GM15510 (cell line): ENCODE results near the gene DHTKD1.
A peak's percentile ranks its signal among the peaks of the same experiment; 100 is the strongest.

Source experiments
- POLR2A ChIP-seq: IDR thresholded peaks from 3 replicates; pipeline ENCODE4 v1.6.1; 2011; ENCODE audit warnings: borderline replicate concordance; ENCODE audit not compliant: insufficient read length; ENCODE audit errors: extremely low read depth

DHTKD1 gene

GRCh38 chr10:12107781-12108180, 39.0 kb downstream of the DHTKD1 start:
- no peak for TF ChIP-seq POLR2A

GRCh38 chr10:12109286-12109685, 40.5 kb downstream of the DHTKD1 start:
- TF ChIP-seq POLR2A = no peak

GRCh38 chr10:12111528-12111927, 42.8 kb downstream of the DHTKD1 start:
- TF ChIP-seq POLR2A = no peak

- no peak for TF ChIP-seq POLR2A
Observed at GRCh38 chr10:12113627-12114026, 44.9 kb downstream of the DHTKD1 start.

- TF ChIP-seq POLR2A = no peak
Observed at GRCh38 chr10:12121673-12122072, 52.9 kb downstream of the DHTKD1 start.

GRCh38 chr10:12129222-12130111, 60.7 kb downstream of the DHTKD1 start, which contains the start of gene SEC61A2:
SEC61A2 (plus strand) TSS chr10:12129677; CDS start chr10:12129788, 111 bp downstream.
- TF ChIP-seq POLR2A = peak; percentile 54

GRCh38 chr10:12130237-12130872, 61.6 kb downstream of the DHTKD1 start:
- no peak for TF ChIP-seq POLR2A

GRCh38 chr10:12135631-12136030, 66.9 kb downstream of the DHTKD1 start:
- TF ChIP-seq POLR2A = no peak

GRCh38 chr10:12140038-12140437, 71.3 kb downstream of the DHTKD1 start:
- no peak for TF ChIP-seq POLR2A

GRCh38 chr10:12144538-12144937, 75.8 kb downstream of the DHTKD1 start:
- TF ChIP-seq POLR2A = no peak

GRCh38 chr10:12150163-12150562, 81.4 kb downstream of the DHTKD1 start:
- TF ChIP-seq POLR2A = no peak

GRCh38 chr10:12154516-12154915, 85.8 kb downstream of the DHTKD1 start:
- TF ChIP-seq POLR2A = no peak

GRCh38 chr10:12156367-12157123, 87.8 kb downstream of the DHTKD1 start:
- no peak for TF ChIP-seq POLR2A

GRCh38 chr10:12158111-12158510, 89.4 kb downstream of the DHTKD1 start:
- no peak for TF ChIP-seq POLR2A

- no peak for TF ChIP-seq POLR2A
Observed at GRCh38 chr10:12160664-12161063, 91.9 kb downstream of the DHTKD1 start.
